DOHH2 (cell line): Measurements from ENCODE around the gene IRF9.

Source experiments
- H3F3A ChIP-seq: fragments of 200-600 bp; sonication (generic), shearing (Covaris generic); 2 replicates; pipeline ENCODE4 v1.6.0; 2016; ENCODE audit warnings: antibody characterized with exemption, mild to moderate bottlenecking; ENCODE audit not compliant: control insufficient read depth, insufficient read depth
- H3K27ac ChIP-seq: fragments of 200-600 bp; sonication (generic); 2 replicates; pipeline ENCODE4 v1.5.1; 2014; ENCODE audit warnings: low read depth, mild to moderate bottlenecking, low read length, moderate library complexity
- H3K27me3 ChIP-seq: fragments of 200-600 bp; sonication (generic); 2 replicates; pipeline ENCODE4 v1.6.1; 2014; ENCODE audit warnings: mild to moderate bottlenecking, low read length, mixed read lengths; ENCODE audit not compliant: control insufficient read depth
- H3K36me3 ChIP-seq: fragments of 200-600 bp; sonication (generic); 2 replicates; pipeline ENCODE4 v1.6.1; 2014; ENCODE audit warnings: mild to moderate bottlenecking, low read length, moderate library complexity, mixed read lengths; ENCODE audit not compliant: control insufficient read depth
- H3K4me1 ChIP-seq: fragments of 200-600 bp; sonication (generic); 2 replicates; pipeline ENCODE4 v1.6.1; 2014; ENCODE audit warnings: mild to moderate bottlenecking, low read length, mixed read lengths; ENCODE audit not compliant: control insufficient read depth
- H3K4me2 ChIP-seq: fragments of 200-600 bp; sonication (generic); 2 replicates; pipeline ENCODE4 v1.6.0; 2014; ENCODE audit warnings: mild to moderate bottlenecking, low read length, moderate library complexity
- H3K4me3 ChIP-seq: fragments of 200-600 bp; sonication (generic); 2 replicates; pipeline ENCODE4 v1.5.1; 2014; ENCODE audit warnings: mild to moderate bottlenecking, low read length, mixed read lengths
- H3K79me2 ChIP-seq: fragments of 200-600 bp; sonication (generic); 2 replicates; pipeline ENCODE4 v1.6.1; 2014; ENCODE audit warnings: mild to moderate bottlenecking, low read length, mixed read lengths; ENCODE audit not compliant: control insufficient read depth
- H3K9me2 ChIP-seq: fragments of 200-600 bp; sonication (generic); replicated peaks from 2 replicates; pipeline ENCODE4 v1.6.1; 2014; ENCODE audit warnings: mild to moderate bottlenecking, low read length, mixed read lengths; ENCODE audit not compliant: control insufficient read depth
- H3K9me3 ChIP-seq: fragments of 200-600 bp; sonication (generic); 2 replicates; pipeline ENCODE4 v1.6.1; 2014; ENCODE audit warnings: antibody characterized with exemption, low read length, mixed read lengths; ENCODE audit not compliant: control insufficient read depth, insufficient read depth
- H4K20me1 ChIP-seq: fragments of 200-600 bp; sonication (generic); 2 replicates; pipeline ENCODE4 v1.6.0; 2014; ENCODE audit warnings: low read depth, mild to moderate bottlenecking, antibody characterized with exemption, low read length, moderate library complexity; ENCODE audit not compliant: control insufficient read depth, insufficient read depth
- EZH2phosphoT487 ChIP-seq: fragments of 200-600 bp; sonication (generic); IDR thresholded peaks from 2 replicates; pipeline ENCODE4 v1.6.1; 2017; ENCODE audit warnings: borderline replicate concordance, mild to moderate bottlenecking, antibody characterized with exemption, low read length, moderate library complexity, mixed read lengths
- TF ChIP-seq, protein P1 (sequence below): fragments of 200-600 bp; sonication (generic); IDR thresholded peaks from one replicate; pipeline ENCODE4 v1.5.1; 2014; ENCODE audit warnings: antibody characterized with exemption, mild to moderate bottlenecking, low read depth, low read length; ENCODE audit not compliant: poor library complexity, severe bottlenecking

Gene IRF9

DNA sequence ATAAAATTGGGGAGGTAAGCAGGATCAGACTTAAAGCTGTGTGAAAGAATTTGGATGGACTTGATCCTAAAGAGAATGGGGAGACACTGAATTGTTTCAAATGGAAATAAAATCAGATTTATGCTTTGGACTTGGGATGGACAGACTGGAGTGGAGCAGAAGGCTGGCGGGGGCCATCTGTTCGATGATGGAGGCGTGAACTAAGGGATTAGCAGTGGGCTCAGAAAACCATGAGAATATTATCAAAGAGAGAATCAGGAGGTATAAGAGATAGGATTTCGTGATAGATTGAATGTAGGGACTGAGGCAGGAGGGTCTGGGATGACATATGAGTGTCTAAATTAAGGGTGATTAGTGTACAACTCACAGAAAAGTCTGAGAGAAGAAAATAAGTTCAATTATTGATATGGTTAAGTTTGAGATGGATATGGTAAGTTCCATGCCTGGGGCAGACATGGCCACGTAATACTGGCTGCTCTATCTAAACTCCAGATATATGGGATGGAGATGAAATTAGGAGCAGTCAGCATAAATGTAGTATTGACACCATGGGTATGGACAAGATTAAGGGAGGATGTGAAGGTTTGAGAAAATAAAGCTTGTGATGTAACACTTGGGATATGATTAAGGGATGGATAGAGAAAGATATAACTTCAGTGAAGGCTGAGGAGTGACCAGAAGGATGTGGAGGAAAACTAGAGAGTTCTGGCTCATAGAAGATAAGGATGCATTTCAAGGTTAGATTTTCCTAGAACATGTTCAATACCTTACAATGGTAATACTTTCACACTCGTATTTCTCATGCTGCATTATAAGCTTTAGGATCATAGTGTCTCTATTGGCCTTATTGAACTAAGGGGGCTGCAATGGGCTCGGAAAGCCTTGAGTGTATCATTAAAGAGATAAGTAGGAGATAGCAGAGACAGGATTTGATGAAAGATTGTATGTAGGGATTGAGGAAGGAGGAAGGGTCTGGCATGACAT is 43.4 kb downstream of the IRF9 start:
- Histone ChIP-seq H3K9me2 (no peaks in the 10 kb centered on the region), H4K20me1 (no peaks in the 10 kb centered on the region)

DNA sequence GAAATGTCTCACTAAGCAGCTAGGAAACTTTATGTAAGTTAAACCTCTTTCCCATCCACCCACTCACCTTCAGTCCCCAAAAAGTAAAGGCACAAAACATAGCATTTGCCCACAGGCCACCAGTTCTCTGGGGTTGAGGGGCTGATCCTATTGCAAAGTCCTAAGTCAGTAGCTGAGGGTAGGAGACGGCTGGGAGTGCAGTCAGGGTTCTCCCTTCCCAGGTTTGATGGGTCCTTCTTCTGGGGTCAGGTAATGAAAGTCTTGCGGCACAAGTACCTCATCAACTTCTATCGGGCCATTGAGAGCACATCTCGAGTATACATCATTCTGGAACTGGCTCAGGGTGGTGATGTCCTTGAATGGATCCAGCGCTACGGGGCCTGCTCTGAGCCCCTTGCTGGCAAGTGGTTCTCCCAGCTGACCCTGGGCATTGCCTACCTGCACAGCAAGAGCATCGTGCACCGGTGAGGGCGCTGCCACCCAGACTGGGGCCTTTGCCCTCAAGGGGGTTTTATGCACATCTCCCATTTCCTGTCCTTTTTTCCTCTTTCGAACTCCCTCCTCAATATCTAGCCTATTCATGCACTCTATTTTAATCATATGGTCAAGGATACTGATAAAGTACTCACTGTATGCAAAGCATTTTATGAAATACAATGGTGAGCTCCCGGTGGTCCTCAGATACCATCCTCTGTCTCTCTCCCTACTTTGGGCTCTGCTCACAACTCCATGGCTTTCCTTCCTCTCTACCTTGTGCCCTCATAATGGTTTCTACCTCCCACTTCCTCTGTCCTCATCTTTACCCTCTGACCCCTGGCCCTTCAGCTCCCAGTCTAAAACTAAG is 45.4 kb downstream of the IRF9 start:
- Histone ChIP-seq H4K20me1 (no peaks in the 10 kb centered on the region), H3K9me2 (no peaks in the 10 kb centered on the region), H3K36me3 (peaks cover 85% of the 10 kb centered on the region), H3K9me3 (peaks cover 7% of the 10 kb centered on the region; the same call in 1 of the 2 replicates), H3F3A (0 out of 2 replicates have a peak, but pooled peaks cover 6% of the 10 kb centered on the region), H3K27me3 (no peaks in the 10 kb centered on the region), H3K4me1 (no peaks in the 10 kb centered on the region), H3K79me2 (peaks cover 11% of the 10 kb centered on the region), H3K4me2 (no peak overlapping the region), H3K27ac (no peak overlapping the region), H3K4me3 (no peak overlapping the region)
- TF ChIP-seq, protein P1, sequence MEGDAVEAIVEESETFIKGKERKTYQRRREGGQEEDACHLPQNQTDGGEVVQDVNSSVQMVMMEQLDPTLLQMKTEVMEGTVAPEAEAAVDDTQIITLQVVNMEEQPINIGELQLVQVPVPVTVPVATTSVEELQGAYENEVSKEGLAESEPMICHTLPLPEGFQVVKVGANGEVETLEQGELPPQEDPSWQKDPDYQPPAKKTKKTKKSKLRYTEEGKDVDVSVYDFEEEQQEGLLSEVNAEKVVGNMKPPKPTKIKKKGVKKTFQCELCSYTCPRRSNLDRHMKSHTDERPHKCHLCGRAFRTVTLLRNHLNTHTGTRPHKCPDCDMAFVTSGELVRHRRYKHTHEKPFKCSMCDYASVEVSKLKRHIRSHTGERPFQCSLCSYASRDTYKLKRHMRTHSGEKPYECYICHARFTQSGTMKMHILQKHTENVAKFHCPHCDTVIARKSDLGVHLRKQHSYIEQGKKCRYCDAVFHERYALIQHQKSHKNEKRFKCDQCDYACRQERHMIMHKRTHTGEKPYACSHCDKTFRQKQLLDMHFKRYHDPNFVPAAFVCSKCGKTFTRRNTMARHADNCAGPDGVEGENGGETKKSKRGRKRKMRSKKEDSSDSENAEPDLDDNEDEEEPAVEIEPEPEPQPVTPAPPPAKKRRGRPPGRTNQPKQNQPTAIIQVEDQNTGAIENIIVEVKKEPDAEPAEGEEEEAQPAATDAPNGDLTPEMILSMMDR: no peak

More for the DNA sequence above, 43.4 kb downstream of the IRF9 start:
- Histone ChIP-seq H3K9me3 (peaks cover 8% of the 10 kb centered on the region; the same call in 1 of the 2 replicates), H3K27ac (no peak overlapping the region), H3K4me2 (no peak overlapping the region), H3K4me3 (no peak overlapping the region), H3K79me2 (peaks cover 6% of the 10 kb centered on the region; the same call in 1 of the 2 replicates), H3K27me3 (no peaks in the 10 kb centered on the region), H3K4me1 (no peaks in the 10 kb centered on the region), H3K36me3 (peaks cover 75% of the 10 kb centered on the region), H3F3A (0 out of 2 replicates have a peak, but pooled peaks cover 6% of the 10 kb centered on the region)
- TF ChIP-seq EZH2phosphoT487: no peak

DNA sequence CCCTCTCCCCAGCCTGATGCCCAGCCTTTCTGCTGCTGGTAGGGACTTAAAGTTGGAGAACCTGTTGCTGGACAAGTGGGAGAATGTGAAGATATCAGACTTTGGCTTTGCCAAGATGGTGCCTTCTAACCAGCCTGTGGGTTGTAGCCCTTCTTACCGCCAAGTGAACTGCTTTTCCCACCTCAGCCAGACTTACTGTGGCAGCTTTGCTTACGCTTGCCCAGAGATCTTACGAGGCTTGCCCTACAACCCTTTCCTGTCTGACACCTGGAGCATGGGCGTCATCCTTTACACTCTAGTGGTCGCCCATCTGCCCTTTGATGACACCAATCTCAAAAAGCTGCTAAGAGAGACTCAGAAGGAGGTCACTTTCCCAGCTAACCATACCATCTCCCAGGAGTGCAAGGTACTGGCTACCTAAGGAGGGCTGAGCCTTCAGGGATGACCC is 46.1 kb downstream of the IRF9 start:
- 0 out of 2 replicates have a peak, but pooled peaks cover 6% of the 10 kb centered on the region for H3F3A ChIP-seq
- H3K4me3 ChIP-seq: no peak overlapping the region
- peaks cover 84% of the 10 kb centered on the region for H3K36me3 ChIP-seq
- H3K9me3 ChIP-seq: peaks cover 5% of the 10 kb centered on the region; the same call in 1 of the 2 replicates
- TF ChIP-seq EZH2phosphoT487: no peak
- TF ChIP-seq, protein P1: no peak
- peaks cover 17% of the 10 kb centered on the region for H3K79me2 ChIP-seq
- no peaks in the 10 kb centered on the region for H3K27me3 ChIP-seq
- H3K4me2 ChIP-seq: no peak overlapping the region
- H3K9me2 ChIP-seq: no peaks in the 10 kb centered on the region
- peaks cover 6% of the 10 kb centered on the region for H3K4me1 ChIP-seq
- H3K27ac ChIP-seq: no peak overlapping the region
- no peaks in the 10 kb centered on the region for H4K20me1 ChIP-seq
